Measurements from ENCODE around the gene ATP5F1E.

GRCh38 chr20:59008715-59009336, 23.3 kb downstream of the ATP5F1E start:
- TF ChIP-seq CBFB (CRISPR knock-in tag; IDR thresholded peaks at IDR 0.05; ENCODE audit: low read depth) (no peak), FOXJ3 (CRISPR knock-in tag; IDR thresholded peaks at IDR 0.05; ENCODE audit: borderline replicate concordance) (no peak), CTCF (IDR thresholded peaks at IDR 0.05) (no peak), ZNF281 (CRISPR knock-in tag; IDR thresholded peaks at IDR 0.05) (no peak), IRF1 (CRISPR knock-in tag; IDR thresholded peaks at IDR 0.05) (no peak), MXD4 (CRISPR knock-in tag; IDR thresholded peaks at IDR 0.05; ENCODE audit: borderline replicate concordance) (no peak), ATF1 (CRISPR knock-in tag; IDR thresholded peaks at IDR 0.05) (no peak), MYBL2 (CRISPR knock-in tag; IDR thresholded peaks at IDR 0.05) (no peak), MAX (CRISPR knock-in tag; IDR thresholded peaks at IDR 0.05) (no peak), USF2 (CRISPR knock-in tag; IDR thresholded peaks at IDR 0.05) (no peak)
- TF ChIP-seq, protein P1, sequence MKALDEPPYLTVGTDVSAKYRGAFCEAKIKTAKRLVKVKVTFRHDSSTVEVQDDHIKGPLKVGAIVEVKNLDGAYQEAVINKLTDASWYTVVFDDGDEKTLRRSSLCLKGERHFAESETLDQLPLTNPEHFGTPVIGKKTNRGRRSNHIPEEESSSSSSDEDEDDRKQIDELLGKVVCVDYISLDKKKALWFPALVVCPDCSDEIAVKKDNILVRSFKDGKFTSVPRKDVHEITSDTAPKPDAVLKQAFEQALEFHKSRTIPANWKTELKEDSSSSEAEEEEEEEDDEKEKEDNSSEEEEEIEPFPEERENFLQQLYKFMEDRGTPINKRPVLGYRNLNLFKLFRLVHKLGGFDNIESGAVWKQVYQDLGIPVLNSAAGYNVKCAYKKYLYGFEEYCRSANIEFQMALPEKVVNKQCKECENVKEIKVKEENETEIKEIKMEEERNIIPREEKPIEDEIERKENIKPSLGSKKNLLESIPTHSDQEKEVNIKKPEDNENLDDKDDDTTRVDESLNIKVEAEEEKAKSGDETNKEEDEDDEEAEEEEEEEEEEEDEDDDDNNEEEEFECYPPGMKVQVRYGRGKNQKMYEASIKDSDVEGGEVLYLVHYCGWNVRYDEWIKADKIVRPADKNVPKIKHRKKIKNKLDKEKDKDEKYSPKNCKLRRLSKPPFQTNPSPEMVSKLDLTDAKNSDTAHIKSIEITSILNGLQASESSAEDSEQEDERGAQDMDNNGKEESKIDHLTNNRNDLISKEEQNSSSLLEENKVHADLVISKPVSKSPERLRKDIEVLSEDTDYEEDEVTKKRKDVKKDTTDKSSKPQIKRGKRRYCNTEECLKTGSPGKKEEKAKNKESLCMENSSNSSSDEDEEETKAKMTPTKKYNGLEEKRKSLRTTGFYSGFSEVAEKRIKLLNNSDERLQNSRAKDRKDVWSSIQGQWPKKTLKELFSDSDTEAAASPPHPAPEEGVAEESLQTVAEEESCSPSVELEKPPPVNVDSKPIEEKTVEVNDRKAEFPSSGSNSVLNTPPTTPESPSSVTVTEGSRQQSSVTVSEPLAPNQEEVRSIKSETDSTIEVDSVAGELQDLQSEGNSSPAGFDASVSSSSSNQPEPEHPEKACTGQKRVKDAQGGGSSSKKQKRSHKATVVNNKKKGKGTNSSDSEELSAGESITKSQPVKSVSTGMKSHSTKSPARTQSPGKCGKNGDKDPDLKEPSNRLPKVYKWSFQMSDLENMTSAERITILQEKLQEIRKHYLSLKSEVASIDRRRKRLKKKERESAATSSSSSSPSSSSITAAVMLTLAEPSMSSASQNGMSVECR (CRISPR knock-in tag; IDR thresholded peaks at IDR 0.05; ENCODE audit: borderline replicate concordance): no peak
